HG02840 (cell line): ENCODE measurements around the gene CIAO1.
A peak's percentile ranks its signal among the peaks of the same experiment; 100 is the strongest.
"Not testable (repeated sequence)": the region's sequence is repeated elsewhere in the genome, so short reads cannot be mapped to it uniquely, and the experiment has no call there.

Experiments
- ATAC-seq: cut with Tn5 transposase; IDR thresholded peaks from one replicate; pipeline ENCODE4 v1.9.1; 2021; ENCODE audit warnings: mild to moderate bottlenecking, moderate library complexity, moderate number of reproducible peaks; ENCODE audit not compliant: unreplicated experiment, low FRiP score

CIAO1 gene

DNA sequence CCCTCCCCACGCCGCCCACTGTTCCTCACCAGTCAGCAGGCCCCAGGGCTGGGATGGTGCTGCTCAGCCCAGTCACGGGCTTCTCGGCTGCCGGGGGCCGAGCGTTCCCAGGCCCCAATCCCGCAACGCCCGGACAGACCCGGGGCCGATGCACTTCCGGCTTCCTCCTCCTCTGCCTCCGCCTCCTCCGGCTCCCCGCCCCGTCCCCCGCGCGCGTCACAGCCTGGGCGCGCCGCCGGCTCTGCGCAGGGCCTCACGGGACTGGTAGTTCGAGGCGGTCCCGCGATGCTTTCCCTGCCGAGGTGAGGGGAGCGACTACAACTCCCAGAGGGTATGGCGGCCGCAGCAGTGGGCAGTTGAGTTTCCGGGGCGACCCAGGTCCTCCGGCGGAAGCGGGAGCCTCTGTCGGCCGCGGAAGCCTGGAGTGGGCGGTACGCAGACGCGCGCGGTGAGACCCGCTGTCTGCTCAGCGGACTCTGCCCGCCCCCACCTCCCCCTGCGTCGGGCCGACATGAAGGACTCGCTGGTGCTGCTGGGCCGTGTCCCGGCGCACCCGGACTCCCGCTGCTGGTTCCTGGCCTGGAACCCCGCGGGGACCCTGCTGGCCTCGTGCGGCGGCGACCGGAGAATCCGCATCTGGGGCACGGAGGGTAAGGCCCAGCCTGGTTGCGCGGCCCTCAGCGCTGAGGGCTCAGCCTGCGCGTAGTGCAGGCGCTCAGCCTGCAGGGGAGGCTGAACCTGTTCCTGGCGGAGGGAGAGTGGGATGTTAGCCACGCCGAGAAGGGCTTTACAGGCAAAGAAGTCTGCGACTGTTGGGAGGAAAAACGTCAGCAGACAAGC, at the start of gene CIAO1, which contains the start of gene TMEM127:
Gene CIAO1 (plus strand): TSS at position 386 of the 840 bp plus-strand sequence. CDS start 126 bp downstream, at position 512.
Gene TMEM127 (minus strand): TSS at position 158 of the 840 bp plus-strand sequence. CDS start 616 bp downstream, outside the sequence.
- ATAC-seq, result peak; percentile 88

GRCh38 chr2:96218508-96219131, 47.4 kb upstream of the CIAO1 start:
- ATAC-seq, result no peak

- ATAC-seq, result not testable (repeated sequence)
These were observed 46.1 kb upstream of the CIAO1 start for GRCh38 chr2:96219959-96220358.

DNA sequence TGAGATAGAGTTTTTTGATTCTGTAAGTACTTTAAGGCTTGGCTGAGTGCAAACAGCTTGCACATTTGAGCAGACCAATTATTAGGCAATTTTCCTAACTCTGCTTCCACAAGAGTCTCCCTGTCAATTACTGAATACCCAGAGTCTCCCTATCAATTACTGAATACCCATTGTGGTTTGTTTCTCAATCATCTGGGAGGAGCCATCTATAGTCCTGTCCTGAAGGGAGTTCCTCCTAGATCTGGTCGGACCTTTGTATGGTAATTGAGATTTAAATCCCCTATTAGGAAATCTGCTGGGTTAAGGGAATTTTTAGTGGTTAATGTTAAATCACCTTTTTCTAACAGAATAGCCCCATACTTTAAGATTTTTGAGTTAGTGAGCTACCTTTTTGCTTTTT, 44.9 kb upstream of the CIAO1 start:
- ATAC-seq, result not testable (repeated sequence)

DNA sequence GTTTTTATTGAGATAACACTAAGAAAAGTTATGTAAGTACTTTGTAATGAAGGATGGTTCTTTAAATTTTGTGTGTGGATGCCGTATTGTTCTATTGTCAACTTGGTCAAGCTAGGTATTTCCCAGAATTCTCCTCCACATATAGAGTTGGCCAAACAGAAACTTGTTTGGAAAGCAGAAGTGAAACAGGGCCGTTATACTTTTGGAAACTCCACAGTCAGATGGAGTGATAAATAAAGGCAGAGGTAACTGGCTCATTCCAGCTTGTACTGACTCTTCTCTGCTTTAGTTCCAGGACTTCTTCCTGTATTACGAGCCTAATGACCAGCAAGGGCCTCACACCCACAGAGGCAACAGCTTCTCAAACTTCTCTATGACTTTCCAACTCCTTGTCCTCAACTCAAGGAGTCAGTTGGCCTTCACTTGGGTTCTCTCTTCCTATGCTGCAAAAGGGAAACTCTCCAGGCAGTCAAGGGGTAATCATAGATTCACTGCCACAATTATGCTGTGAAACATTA, 41.0 kb upstream of the CIAO1 start:
- peak; percentile 62 for ATAC-seq

- no peak for ATAC-seq
These were observed 34.7 kb upstream of the CIAO1 start for GRCh38 chr2:96231316-96231715.

DNA sequence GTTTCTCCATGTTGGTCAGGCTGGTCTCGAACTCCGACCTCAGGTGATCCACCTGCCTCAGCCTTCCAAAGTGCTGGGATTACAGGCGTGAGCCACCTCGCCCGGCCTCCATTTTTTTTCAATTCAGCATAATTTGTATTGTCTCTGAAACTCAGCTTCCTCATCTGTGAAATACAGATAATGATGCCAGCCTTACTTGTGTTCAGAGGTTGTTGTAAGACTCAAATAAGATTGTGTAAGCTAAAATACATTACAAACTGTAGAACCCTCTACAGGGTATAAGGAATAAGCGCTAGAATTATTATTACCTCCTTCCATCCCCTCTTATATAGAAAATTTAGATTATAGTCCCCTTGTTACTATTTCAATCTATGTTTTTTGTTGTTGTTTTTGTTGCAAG, 32.6 kb upstream of the CIAO1 start:
- no peak for ATAC-seq

DNA sequence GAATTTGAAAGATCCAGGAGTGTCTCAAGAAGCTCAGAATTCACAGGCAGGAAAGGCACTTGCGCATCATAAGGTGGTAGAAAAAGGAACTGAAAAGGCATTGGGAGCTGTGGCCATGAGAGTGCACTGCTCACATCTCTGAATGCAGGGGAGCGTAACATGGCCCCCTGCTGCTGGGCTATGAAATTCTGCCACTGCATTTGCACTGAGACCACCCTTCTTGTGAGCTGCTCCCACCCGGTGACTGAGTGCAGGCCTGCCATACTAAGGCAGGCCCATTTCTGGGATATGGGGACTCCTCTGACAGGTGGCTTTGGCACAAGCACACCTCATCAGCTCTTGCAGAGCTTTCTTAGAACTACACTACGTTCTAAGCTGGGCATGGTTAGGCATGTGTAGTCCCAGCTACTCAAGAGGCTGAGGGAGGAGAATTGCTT, 32.1 kb upstream of the CIAO1 start:
- ATAC-seq, result peak; percentile 72

- no peak for ATAC-seq
These were observed 29.1 kb upstream of the CIAO1 start for GRCh38 chr2:96236882-96237281.

DNA sequence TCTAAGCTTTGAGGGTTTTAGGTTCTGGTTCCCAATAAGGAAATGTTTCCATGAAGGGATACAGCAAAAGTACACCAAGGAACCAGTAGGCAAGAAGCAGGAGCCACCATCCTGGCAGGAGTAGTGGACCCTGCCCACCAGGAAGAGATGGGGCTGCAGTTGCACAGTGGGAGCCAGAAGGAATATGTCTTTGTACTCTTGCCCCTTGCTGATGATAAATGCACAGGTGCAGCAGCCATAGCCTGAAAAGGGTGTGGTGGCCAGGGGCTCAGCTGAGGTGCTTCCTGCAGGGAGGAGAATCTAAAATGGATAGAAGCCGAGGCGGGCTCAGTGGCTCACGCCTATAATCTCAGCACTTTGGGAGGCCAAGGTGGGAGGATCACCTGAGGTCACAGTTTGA, 27.8 kb upstream of the CIAO1 start:
- ATAC-seq, result no peak

- no peak for ATAC-seq
These were observed 26.9 kb upstream of the CIAO1 start for GRCh38 chr2:96239091-96239490.

DNA sequence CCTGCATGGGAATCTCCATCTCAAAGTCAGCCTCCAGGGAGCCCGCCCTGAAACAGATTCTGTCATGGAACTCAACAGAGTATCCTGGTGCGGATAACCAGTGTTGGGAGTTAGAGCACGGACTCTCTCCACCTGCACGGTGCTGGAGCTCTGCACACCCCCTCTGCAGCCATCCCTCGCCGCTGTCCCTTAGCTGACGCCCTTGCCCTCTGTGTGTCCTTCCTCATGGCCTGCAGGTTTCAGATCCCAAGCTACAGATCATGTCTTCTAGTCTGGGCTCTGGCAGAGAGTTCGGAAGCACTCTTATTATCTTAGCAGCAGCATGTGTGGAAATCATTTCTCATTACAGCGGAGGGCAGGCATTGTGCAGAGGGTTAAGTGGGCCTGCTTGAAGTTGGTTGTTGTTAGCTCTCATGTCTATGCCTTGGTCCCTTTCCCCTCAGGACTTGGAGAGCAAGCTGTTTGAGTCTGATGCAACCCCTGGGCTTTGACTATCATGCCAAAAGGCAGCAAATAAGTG, 26.2 kb upstream of the CIAO1 start:
- no peak for ATAC-seq

GRCh38 chr2:96240341-96241038, 25.5 kb upstream of the CIAO1 start:
- no peak for ATAC-seq

GRCh38 chr2:96241227-96241626, 24.8 kb upstream of the CIAO1 start:
- ATAC-seq, result no peak

GRCh38 chr2:96241900-96242611, 24.0 kb upstream of the CIAO1 start:
- ATAC-seq, result peak; percentile 77

DNA sequence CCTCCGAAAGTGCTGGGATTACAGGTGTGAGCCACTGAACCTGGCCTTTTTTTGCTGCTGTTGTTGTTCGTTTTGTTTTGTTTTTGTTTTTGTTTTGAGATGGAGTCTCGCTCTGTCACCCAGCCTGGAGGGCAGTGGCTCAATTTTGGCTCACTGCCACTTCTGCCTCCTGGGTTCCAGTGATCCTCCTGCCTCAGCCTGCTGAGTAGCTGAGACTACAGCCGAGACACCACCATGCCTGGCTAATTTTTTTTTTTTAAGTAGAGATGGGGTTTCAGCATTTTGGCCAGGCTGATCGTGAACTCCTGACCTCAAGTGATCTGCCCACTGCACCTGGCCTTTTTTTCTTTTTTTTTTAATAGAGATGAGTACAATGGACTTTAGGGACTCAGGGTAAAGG, 22.2 kb upstream of the CIAO1 start:
- no peak for ATAC-seq

DNA sequence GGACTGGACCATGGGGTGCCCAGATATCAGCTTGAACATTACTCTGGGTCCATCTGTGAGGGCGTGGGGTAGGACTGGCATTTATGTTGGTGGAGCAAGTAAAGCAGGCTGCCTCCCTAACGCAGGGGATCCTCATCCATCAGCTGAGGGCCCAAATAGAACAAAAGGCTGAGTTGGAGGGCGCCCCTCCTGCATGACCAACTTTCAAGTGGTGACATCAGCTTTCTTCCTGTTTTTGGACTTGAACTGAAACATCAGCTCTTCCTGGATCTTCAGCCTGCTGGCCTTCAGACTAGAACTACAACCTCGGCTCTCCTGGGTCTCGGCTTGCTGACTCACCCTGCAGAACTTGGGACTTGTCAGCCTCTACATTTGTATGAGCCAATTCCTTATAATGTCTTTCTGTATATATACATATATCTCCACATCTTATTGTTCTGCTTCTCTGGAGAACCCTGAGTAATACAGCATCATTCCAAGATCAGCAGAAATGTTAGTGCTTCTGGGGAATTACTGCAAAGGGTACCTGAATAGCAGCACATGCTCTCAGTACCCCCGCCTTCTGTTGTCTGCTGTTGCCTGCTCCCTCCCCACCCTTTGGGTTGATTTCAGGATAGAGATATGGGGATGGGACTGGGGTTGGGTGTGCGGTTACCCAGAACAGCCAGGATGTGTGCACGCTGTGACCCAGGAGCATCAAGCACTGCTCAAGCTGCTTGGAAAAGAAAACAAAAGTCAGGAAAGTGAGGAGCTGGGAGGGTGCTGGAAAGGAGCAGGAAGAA, 20.2 kb upstream of the CIAO1 start:
- ATAC-seq, result no peak

- no peak for ATAC-seq
These were observed 19.0 kb upstream of the CIAO1 start for GRCh38 chr2:96247009-96247408.

DNA sequence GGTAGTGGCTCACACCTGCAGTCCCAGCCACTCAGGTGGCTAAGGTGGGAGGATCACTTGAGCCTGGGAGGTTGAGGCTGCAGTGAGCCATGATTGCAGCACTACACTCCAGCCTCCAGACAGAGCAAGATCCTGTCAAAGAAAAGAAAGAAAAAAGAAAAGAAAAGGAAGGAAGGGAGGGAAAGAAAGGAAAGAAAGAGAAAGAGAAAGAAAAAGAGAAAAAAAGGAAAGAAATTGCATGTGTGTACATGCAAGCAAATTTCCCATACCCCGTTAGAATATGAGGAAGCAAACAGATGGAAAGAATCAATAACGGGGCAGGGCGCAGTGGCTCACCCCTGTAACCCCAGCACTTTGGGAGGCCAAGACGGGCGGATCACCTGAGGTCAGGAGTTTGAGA, 18.1 kb upstream of the CIAO1 start:
- no peak for ATAC-seq
